Tibial nerve (tissue), 4 donors: ENCODE data around the gene DOK6. TPM values are rescaled to one million over a fixed set of nuclear protein-coding genes. Genes with fewer than 3 reads are reported as not detected.
A peak's percentile ranks its signal among the peaks of the same experiment; 100 is the strongest.

Experiments used
- DNase-seq, 2 donors: peaks; one replicate each; pipeline ENCODE4 v3.0.0-alpha.2; 2019; ENCODE audit warnings: low spot score in 2 of 2
- H3K27ac ChIP-seq, 4 donors: fragments of 200-600 bp; sonication (generic) in 3 of 4; one replicate each; pipeline ENCODE4 v1.5.1; 2017 to 2019; ENCODE audit warnings: mild to moderate bottlenecking in 1 of 4
- H3K27me3 ChIP-seq, 2 donors: fragments of 200-600 bp; sonication (generic) in 1 of 2; one replicate each; pipeline versions ENCODE4 v1.5.1 to v1.6.0; 2017 to 2019
- H3K36me3 ChIP-seq, 3 donors: fragments of 200-600 bp; sonication (generic); one replicate each; pipeline ENCODE4 v1.5.1; 2018 to 2019
- H3K4me1 ChIP-seq, 4 donors: fragments of 200-600 bp; sonication (generic) in 3 of 4; one replicate each; pipeline ENCODE4 v1.5.1; 2017 to 2019
- H3K4me3 ChIP-seq, 4 donors: fragments of 200-600 bp; sonication (generic) in 3 of 4; one replicate each; pipeline ENCODE4 v1.5.1; 2017 to 2019; ENCODE audit warnings: mild to moderate bottlenecking in 1 of 4, moderate library complexity in 1 of 4
- H3K9me3 ChIP-seq, 4 donors: fragments of 200-600 bp; sonication (generic) in 3 of 4; one replicate each; pipeline ENCODE4 v1.5.1; 2017 to 2019
- EP300 ChIP-seq, 2 donors: sonication (generic); formaldehyde crosslinking; IDR thresholded peaks; one replicate each; pipeline ENCODE4 v1.6.1; 2017; ENCODE audit warnings: antibody characterized with exemption in 2 of 2, mild to moderate bottlenecking in 1 of 2
- POLR2A ChIP-seq, 2 donors: fragments of 450-650 bp; IDR thresholded peaks; one replicate each; pipeline ENCODE4 v1.6.1; 2017; ENCODE audit warnings: antibody characterized with exemption in 2 of 2, mild to moderate bottlenecking in 2 of 2, moderate library complexity in 2 of 2
- WGBS, 2 donors: methylation state at CpG; one replicate each; pipeline ENCODE4 v1.1.5; 2018; 5-methylcytosine and 5-hydroxymethylcytosine counted together
- total RNA-seq, 4 donors: library from RNA; depleted of rRNA; stranded (reverse); fragments of >200 nt; gene quantifications; one replicate each; pipeline ENCODE4 v1.1.0, GENCODE V29; 2016
- TF ChIP-seq, protein P1 (sequence below), 5 experiments: fragments of 200-600 bp in 3 of 5; fragments of 450-650 bp in 2 of 5; sonication (generic) in 3 of 5; IDR thresholded peaks; one replicate each; pipeline ENCODE4 v1.5.1; 2016 to 2019; ENCODE audit warnings: antibody characterized with exemption in 5 of 5, mild to moderate bottlenecking in 3 of 5, moderate library complexity in 2 of 5

DOK6 gene
- total RNA-seq, 4 donors from 2014 or later = 4.0 to 28.6 (median 6.1) TPM

- H3K36me3 ChIP-seq = no peaks in the 10 kb centered on the region
- no peak overlapping the region for H3K4me3 ChIP-seq
- no peaks in the 10 kb centered on the region for H3K27me3 ChIP-seq
- no peak for DNase-seq
- H3K4me1 ChIP-seq = no peaks in the 10 kb centered on the region
- WGBS, 2 donors = 80 to 88% methylated on average over 4 of the region's 4 CpGs
- no peak overlapping the region for H3K27ac ChIP-seq
- TF ChIP-seq, protein P1, sequence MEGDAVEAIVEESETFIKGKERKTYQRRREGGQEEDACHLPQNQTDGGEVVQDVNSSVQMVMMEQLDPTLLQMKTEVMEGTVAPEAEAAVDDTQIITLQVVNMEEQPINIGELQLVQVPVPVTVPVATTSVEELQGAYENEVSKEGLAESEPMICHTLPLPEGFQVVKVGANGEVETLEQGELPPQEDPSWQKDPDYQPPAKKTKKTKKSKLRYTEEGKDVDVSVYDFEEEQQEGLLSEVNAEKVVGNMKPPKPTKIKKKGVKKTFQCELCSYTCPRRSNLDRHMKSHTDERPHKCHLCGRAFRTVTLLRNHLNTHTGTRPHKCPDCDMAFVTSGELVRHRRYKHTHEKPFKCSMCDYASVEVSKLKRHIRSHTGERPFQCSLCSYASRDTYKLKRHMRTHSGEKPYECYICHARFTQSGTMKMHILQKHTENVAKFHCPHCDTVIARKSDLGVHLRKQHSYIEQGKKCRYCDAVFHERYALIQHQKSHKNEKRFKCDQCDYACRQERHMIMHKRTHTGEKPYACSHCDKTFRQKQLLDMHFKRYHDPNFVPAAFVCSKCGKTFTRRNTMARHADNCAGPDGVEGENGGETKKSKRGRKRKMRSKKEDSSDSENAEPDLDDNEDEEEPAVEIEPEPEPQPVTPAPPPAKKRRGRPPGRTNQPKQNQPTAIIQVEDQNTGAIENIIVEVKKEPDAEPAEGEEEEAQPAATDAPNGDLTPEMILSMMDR (IDR thresholded peaks at IDR 0.05) = no peak
- no peak for TF ChIP-seq EP300 (IDR thresholded peaks at IDR 0.05)
- no peak for TF ChIP-seq POLR2A (IDR thresholded peaks at IDR 0.05)
- H3K9me3 ChIP-seq = no peaks in the 10 kb centered on the region
Measured at GRCh38 chr18:69365658-69366057, 35.0 kb upstream of the DOK6 start.

- no peak for TF ChIP-seq EP300 (IDR thresholded peaks at IDR 0.05)
- Histone ChIP-seq H3K27ac (no peak overlapping the region), H3K4me1 (no peaks in the 10 kb centered on the region), H3K27me3 (no peaks in the 10 kb centered on the region), H3K9me3 (no peaks in the 10 kb centered on the region), H3K4me3 (no peak overlapping the region), H3K36me3 (no peaks in the 10 kb centered on the region)
- 83 to 94% methylated on average over 2 of the region's 2 CpGs for WGBS, 2 donors
- DNase-seq = no peak
Measured at GRCh38 chr18:69367104-69367503, 33.6 kb upstream of the DOK6 start.

DNA sequence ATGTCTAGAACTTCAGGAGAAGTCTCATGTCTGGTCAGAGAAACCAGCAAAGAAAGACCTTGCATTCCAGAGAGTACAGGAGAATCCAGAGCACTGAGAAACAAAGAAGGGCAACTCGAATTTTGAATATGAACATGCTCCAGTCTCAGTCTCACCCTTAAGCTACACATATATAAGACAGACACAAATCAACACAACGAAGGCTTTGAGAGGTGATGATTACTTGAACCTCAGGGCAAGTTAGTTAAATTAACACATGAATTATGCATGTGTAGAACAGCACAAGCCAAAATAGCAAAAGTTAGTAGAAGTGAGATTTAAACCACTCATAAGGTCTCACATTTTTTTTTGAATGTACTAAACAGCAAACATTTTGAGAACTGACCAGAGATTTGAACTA, 29.0 kb upstream of the DOK6 start:
- Histone ChIP-seq H3K4me1 (no peaks in the 10 kb centered on the region), H3K36me3 (no peaks in the 10 kb centered on the region), H3K27me3 (no peaks in the 10 kb centered on the region), H3K9me3 (no peaks in the 10 kb centered on the region), H3K27ac (no peak overlapping the region), H3K4me3 (no peak overlapping the region)
- TF ChIP-seq, protein P1 (IDR thresholded peaks at IDR 0.05) = no peak
- TF ChIP-seq EP300 (IDR thresholded peaks at IDR 0.05) (no peak), POLR2A (IDR thresholded peaks at IDR 0.05) (no peak)
- WGBS, 2 donors = 52 to 77% methylated on average over 2 of the region's 2 CpGs
- no peak for DNase-seq

DNA sequence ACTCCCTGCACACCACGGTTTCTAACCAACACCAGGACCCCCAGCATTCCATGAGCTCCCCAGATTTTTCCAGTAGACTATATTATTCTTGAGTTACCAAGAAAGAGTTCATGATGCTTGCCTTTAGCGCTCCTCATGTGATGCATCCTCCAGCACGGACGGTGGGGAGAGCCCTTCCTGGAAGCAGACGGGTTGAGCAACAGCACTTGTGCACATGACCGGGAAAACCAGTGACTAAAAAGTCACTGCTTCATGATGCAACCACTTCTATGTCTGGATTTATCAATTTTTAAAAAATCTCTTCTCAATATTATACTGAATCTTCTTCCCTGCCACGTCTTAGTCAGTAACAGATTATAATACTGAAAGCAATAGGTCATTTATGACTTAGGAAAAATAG, 20.4 kb upstream of the DOK6 start:
- Histone ChIP-seq H3K9me3 (no peaks in the 10 kb centered on the region), H3K4me3 (no peak overlapping the region), H3K27me3 (no peaks in the 10 kb centered on the region), H3K36me3 (no peaks in the 10 kb centered on the region), H3K27ac (no peak overlapping the region), H3K4me1 (no peaks in the 10 kb centered on the region)
- no peak for DNase-seq
- 86 to 88% methylated on average over 7 of the region's 7 CpGs for WGBS, 2 donors
- TF ChIP-seq POLR2A (IDR thresholded peaks at IDR 0.05) = no peak
- TF ChIP-seq, protein P1 (IDR thresholded peaks at IDR 0.05) = no peak
- no peak for TF ChIP-seq EP300 (IDR thresholded peaks at IDR 0.05)

GRCh38 chr18:69383186-69383585, 17.5 kb upstream of the DOK6 start:
- WGBS, 2 donors = 42 to 63% methylated on average over 3 of the region's 3 CpGs
- Histone ChIP-seq H3K36me3 (no peaks in the 10 kb centered on the region), H3K4me3 (no peak overlapping the region), H3K27ac (no peak overlapping the region), H3K27me3 (no peaks in the 10 kb centered on the region), H3K4me1 (peaks cover 0 to 7% (median 0%) of the 10 kb centered on the region in 4 donors), H3K9me3 (no peaks in the 10 kb centered on the region)
- no peak for DNase-seq
- no peak for TF ChIP-seq EP300 (IDR thresholded peaks at IDR 0.05)
- no peak for TF ChIP-seq POLR2A (IDR thresholded peaks at IDR 0.05)
- TF ChIP-seq, protein P1 (IDR thresholded peaks at IDR 0.05) = no peak

DNA sequence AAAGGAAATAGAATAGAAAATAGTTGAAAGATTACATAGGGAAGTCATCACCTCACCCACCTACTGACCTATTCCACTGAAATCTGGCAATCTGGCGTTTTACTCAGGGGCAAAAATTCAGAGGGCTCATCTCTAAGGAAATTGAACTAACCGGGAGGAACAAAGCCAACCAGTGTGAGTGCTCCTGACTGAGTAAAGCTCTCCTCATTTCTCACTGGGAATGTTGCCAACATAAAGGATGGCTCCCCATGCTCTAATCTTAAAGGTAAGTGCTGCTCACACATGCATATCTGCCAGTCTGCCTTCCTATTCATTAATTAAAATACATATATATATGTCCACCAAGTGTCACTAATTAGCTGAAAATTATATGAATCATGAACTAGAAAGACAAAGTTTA, 13.5 kb upstream of the DOK6 start:
- Histone ChIP-seq H3K36me3 (no peaks in the 10 kb centered on the region), H3K4me1 (peaks cover 0 to 7% (median 0%) of the 10 kb centered on the region in 4 donors), H3K27ac (no peak overlapping the region), H3K4me3 (peak overlapping the region in 2 of 4 donors; percentile 7), H3K27me3 (no peaks in the 10 kb centered on the region), H3K9me3 (no peaks in the 10 kb centered on the region)
- TF ChIP-seq EP300 (IDR thresholded peaks at IDR 0.05) = no peak
- TF ChIP-seq, protein P1 (IDR thresholded peaks at IDR 0.05) = no peak
- WGBS, 2 donors = 18 to 28% methylated on average over 2 of the region's 2 CpGs
- no peak for DNase-seq
